MCF 10A (cell line): ENCODE measurements around the gene PTK6. TPM values are rescaled to one million over a fixed set of nuclear protein-coding genes. Genes with fewer than 3 reads are reported as not detected.

ENCODE experiments used
- BruUV-seq: library from RNA; stranded (reverse); fragments of 400-500 nt; replicated peaks from 2 replicates; lab custom pipeline; 2021; lab: Mats Ljungman, UMichigan
- CTCF ChIA-PET: fragments of 300-600 bp; sonication (Branson Sonifier 250); formaldehyde crosslinking; extraction: SDS; loops from one replicate; lab custom pipeline; 2021; ENCODE audit warnings: antibody characterized with exemption, inconsistent platforms; lab: Yijun Ruan, JAX
- POLR2A ChIA-PET: fragments of 300-600, 350-650 bp; sonication (Branson Sonifier 250); formaldehyde crosslinking; extraction: SDS; loops from one replicate; lab custom pipeline; 2020; ENCODE audit warnings: antibody characterized with exemption, inconsistent platforms; lab: Yijun Ruan, JAX
- DNase-seq: peaks from one replicate; pipeline ENCODE4 v3.0.0-alpha.2; 2018; ENCODE audit not compliant: unreplicated experiment
- H3K27ac Mint-ChIP-seq: one replicate; pipeline ENCODE4 v1.8.0; 2022; ENCODE audit warnings: mild to moderate bottlenecking, low read depth, mixed read lengths; ENCODE audit not compliant: unreplicated experiment
- H3K27me3 Mint-ChIP-seq: one replicate; pipeline ENCODE4 v1.8.0; 2022; ENCODE audit warnings: mixed read lengths; ENCODE audit not compliant: insufficient read depth, unreplicated experiment
- H3K36me3 Mint-ChIP-seq: one replicate; pipeline ENCODE4 v1.8.0; 2022; ENCODE audit warnings: mild to moderate bottlenecking, moderate library complexity, mixed read lengths; ENCODE audit not compliant: insufficient read depth, unreplicated experiment
- H3K4me1 Mint-ChIP-seq: one replicate; pipeline ENCODE4 v1.8.0; 2022; ENCODE audit warnings: mixed read lengths; ENCODE audit not compliant: insufficient read depth, unreplicated experiment
- H3K4me3 Mint-ChIP-seq: one replicate; pipeline ENCODE4 v1.8.0; 2022; ENCODE audit warnings: mild to moderate bottlenecking, moderate library complexity, mixed read lengths; ENCODE audit not compliant: unreplicated experiment
- H3K9me3 Mint-ChIP-seq: one replicate; pipeline ENCODE4 v1.8.0; 2022; ENCODE audit warnings: mixed read lengths; ENCODE audit not compliant: unreplicated experiment
- intact Hi-C: fragments of 100-400 bp; cut with micrococcal nuclease; formaldehyde crosslinking; loops from 2 replicates; pipeline ENCODE4 v1.14.1; 2022
- total RNA-seq: library from RNA; stranded (reverse); gene quantifications from 2 replicates; pipeline ENCODE4 v1.2.3, GENCODE V29; 2022
- TF ChIP-seq, protein P1 (sequence below): fragments of 200-600 bp; IDR thresholded peaks from one replicate; pipeline ENCODE4 v1.8.0; 2022; ENCODE audit warnings: antibody characterized with exemption, mild to moderate bottlenecking; ENCODE audit not compliant: unreplicated experiment

The PTK6 gene
- total RNA-seq, 1 experiment from 2014 or later = 4.4 TPM

DNA sequence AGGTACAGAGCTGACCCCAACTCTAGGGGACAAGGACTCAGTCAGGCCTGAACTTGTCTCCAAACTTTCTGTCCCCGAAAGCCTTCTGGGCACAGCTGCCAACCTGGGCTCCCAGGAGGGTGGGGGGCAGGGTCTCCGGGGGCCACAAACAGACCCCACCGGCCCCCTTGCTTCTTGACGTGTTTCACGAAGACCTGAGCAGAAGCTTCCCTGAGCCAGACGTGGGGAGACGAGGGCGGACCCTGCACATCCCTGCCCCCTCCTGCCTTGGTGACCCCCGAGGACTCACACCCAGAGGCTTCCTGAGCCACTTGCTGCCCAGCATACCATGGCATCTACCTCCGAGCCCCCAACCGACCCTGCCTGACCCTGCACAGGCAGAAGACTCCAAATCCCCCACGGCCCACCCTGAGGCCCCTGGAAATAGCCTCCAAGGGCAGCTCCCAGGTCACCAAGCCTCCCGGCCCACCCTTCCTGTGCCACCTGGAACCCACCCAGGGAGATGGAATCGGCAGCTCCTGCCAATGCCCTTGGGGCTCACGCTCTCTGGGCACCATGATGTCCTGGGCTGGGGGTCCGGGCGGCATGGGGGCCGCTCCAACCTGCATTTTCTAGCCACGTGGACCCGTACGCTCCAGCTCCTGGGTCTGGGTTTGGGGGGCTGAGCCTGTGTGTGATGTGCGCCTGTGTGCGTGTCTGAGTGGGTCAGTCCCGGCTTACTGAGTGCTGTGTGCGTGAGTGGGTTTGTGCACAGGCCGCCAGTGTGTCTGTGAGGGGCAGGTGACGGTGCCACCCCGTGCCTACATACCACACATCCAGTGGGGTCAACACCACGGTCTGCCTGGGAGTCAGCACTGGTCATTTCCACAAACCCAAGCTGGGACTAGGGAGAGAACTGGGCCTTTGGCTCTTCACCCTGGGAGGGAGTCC lies 2.5 kb upstream of the PTK6 start:
- no peak overlapping the region for H3K27ac Mint-ChIP-seq
- no peaks in the 10 kb centered on the region for H3K27me3 Mint-ChIP-seq
- no TSS peak for BruUV-seq
- intact Hi-C loops = loop anchor here (5.0 to 10.0 kb wide), 3 partner anchors 105 to 418 kb away; partner anchors contain the start of genes TNFRSF6B and UCKL1
- peaks cover 25% of the 10 kb centered on the region for H3K4me1 Mint-ChIP-seq
- H3K9me3 Mint-ChIP-seq = no peaks in the 10 kb centered on the region
- ChIA-PET CTCF (interaction anchor here (0.6 to 3.0 kb wide), 11 partner anchors 8 to 500 kb away, joined by 3 to 24 read pairs (median 4); partner anchors contain the start of gene SRMS), POLR2A (interaction anchor here (0.6 to 11.8 kb wide), 4 partner anchors 17 to 326 kb away, joined by 3 to 124 read pairs (median 3); partner anchors contain the start of genes PPDPF and TPD52L2)
- no peak for DNase-seq
- H3K4me3 Mint-ChIP-seq = no peak overlapping the region
- H3K36me3 Mint-ChIP-seq = peaks cover 7% of the 10 kb centered on the region
- TF ChIP-seq, protein P1, sequence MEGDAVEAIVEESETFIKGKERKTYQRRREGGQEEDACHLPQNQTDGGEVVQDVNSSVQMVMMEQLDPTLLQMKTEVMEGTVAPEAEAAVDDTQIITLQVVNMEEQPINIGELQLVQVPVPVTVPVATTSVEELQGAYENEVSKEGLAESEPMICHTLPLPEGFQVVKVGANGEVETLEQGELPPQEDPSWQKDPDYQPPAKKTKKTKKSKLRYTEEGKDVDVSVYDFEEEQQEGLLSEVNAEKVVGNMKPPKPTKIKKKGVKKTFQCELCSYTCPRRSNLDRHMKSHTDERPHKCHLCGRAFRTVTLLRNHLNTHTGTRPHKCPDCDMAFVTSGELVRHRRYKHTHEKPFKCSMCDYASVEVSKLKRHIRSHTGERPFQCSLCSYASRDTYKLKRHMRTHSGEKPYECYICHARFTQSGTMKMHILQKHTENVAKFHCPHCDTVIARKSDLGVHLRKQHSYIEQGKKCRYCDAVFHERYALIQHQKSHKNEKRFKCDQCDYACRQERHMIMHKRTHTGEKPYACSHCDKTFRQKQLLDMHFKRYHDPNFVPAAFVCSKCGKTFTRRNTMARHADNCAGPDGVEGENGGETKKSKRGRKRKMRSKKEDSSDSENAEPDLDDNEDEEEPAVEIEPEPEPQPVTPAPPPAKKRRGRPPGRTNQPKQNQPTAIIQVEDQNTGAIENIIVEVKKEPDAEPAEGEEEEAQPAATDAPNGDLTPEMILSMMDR = no peak

DNA sequence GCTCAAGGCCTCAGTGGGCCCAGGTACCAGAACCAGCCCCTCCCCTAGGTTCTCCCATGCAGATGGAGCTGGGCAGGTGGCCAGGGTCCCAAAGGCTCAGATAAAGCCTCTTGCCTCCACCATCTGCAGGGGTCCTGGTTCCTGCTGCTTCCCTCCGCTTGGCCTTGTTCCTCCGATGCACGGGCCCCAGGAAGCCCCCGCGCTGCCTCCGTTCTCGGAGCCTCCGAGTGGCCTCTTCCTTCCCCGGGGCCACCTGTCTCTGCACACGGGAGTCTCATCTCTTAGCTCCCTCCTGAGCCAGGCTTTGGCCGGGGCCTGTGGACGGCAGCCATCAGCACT lies 1.9 kb upstream of the PTK6 start:
- peaks cover 6% of the 10 kb centered on the region for H3K36me3 Mint-ChIP-seq
- H3K4me1 Mint-ChIP-seq = peaks cover 21% of the 10 kb centered on the region
- ChIA-PET POLR2A (interaction anchor here (0.7 to 11.8 kb wide), 5 partner anchors 17 to 442 kb away, joined by 3 to 124 read pairs (median 10); partner anchors contain the start of genes ARFRP1, PPDPF, PRPF6 and SAMD10), CTCF (interaction anchor here (0.6 to 3.0 kb wide), 15 partner anchors 9 to 500 kb away, joined by 3 to 24 read pairs (median 4); partner anchors contain the start of gene SRMS)
- H3K9me3 Mint-ChIP-seq = no peaks in the 10 kb centered on the region
- no peak overlapping the region for H3K27ac Mint-ChIP-seq
- H3K27me3 Mint-ChIP-seq = no peaks in the 10 kb centered on the region
- no TSS peak for BruUV-seq
- TF ChIP-seq, protein P1 = no peak
- intact Hi-C loops = loop anchor here (5.0 to 10.0 kb wide), 3 partner anchors 106 to 418 kb away; partner anchors contain the start of genes TNFRSF6B and UCKL1
- no peak for DNase-seq
- H3K4me3 Mint-ChIP-seq = no peak overlapping the region

DNA sequence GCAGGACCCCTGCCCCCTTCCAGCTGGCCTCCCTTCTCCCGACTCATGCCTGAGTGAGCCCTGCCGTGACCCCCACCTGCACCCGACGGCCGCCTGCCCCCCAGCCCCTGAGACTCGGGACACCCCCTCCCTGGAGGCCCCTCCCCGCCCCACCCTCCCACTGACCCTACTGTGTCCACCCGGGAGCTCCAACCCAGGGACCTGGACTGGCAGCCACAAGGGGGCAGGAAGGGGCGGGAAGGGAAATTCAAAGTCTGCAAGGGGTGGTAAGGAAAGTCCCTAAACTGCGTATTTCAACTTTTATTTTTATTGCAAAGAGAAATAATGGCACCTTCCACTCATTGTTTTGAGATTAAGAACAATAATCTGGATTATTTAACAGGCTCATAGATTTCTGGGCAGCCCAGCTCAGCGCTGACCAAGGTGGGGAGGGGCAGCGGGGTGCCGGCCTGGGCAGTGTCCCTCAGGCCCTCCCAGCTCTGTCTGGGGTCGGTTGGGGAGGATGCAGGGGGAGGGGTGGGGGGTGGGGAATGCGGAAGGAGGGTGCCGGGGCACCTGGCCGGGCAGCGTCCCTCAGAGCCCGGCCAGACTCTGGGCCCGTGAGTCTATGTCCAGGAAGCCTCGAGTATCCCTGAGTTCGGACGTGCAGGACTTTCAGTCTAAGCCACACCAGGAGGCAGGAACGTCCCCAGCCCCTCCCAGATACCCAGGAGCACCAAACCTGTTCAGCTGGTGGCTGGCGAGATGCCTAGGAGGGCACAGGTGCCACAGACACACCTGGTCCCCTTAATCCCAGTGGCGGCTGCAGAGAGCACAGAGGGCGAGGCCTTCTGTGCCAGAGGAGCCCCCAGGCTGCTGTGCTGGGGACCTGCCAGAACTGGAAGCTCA lies 1.3 kb upstream of the PTK6 start:
- no TSS peak for BruUV-seq
- ChIA-PET CTCF (interaction anchor here (0.5 to 3.0 kb wide), 28 partner anchors 9 to 612 kb away, joined by 3 to 24 read pairs (median 4); partner anchors contain the start of genes DIDO1, HELZ2, PPDPF and PRPF6), POLR2A (interaction anchor here (0.6 to 11.8 kb wide), 22 partner anchors 11 to 442 kb away, joined by 3 to 124 read pairs (median 8); partner anchors contain the start of genes ARFRP1, PPDPF, PRPF6 and RTEL1)
- peak overlapping the region; percentile 73 for H3K4me3 Mint-ChIP-seq
- peak overlapping the region; percentile 92 for H3K27ac Mint-ChIP-seq
- peaks cover under 1% of the 10 kb centered on the region for H3K36me3 Mint-ChIP-seq
- H3K27me3 Mint-ChIP-seq = no peaks in the 10 kb centered on the region
- intact Hi-C loops = loop anchor here (1.0 to 10.0 kb wide), 4 partner anchors 106 to 436 kb away; partner anchors contain the start of genes TNFRSF6B and UCKL1
- no peaks in the 10 kb centered on the region for H3K9me3 Mint-ChIP-seq
- H3K4me1 Mint-ChIP-seq = peaks cover 15% of the 10 kb centered on the region
- TF ChIP-seq, protein P1 = no peak
- DNase-seq = peak; percentile 38
